GM12878 (cell line): ENCODE data around the gene BMAL1. TPM values are rescaled to one million over a fixed set of nuclear protein-coding genes. Genes with fewer than 3 reads are reported as not detected.

ENCODE experiments used
- ATAC-seq: fragments of 200-7000 bp; cut with Tn5 transposase; 3 replicates; pipeline ENCODE4 v1.9.1; 2020; ENCODE audit warnings: mild to moderate bottlenecking, moderate library complexity
- BruUV-seq: library from RNA; stranded (reverse); fragments of 400-500 nt; replicated peaks from 2 replicates; lab custom pipeline; 2021; lab: Mats Ljungman, UMichigan
- CTCF ChIA-PET: fragments of 300-600 bp; sonication (Branson Sonifier 250); formaldehyde crosslinking; extraction: SDS; loops from one replicate; lab custom pipeline; 2021; ENCODE audit warnings: inconsistent platforms; lab: Yijun Ruan, JAX
- POLR2A ChIA-PET: fragments of 350-600 bp; formaldehyde crosslinking; extraction: SDS; loops from one replicate; lab custom pipeline; 2021; ENCODE audit warnings: inconsistent platforms; lab: Charles Lee
- RAD21 ChIA-PET: fragments of 300-600 bp; sonication (Branson Sonifier 250); formaldehyde crosslinking; loops from one replicate; lab custom pipeline; 2023; ENCODE audit warnings: antibody characterized with exemption; ENCODE audit not compliant: unreplicated experiment; lab: Charles Lee
- SMC1A ChIA-PET: fragments of 300-600 bp; sonication (Branson Sonifier 250); formaldehyde crosslinking; loops from one replicate; lab custom pipeline; 2023; ENCODE audit not compliant: unreplicated experiment, uncharacterized antibody; lab: Charles Lee
- DNase-seq: peaks from one replicate; pipeline ENCODE4 v3.0.0-alpha.2; 2011; ENCODE audit warnings: low read depth, low spot score
- FAIRE-seq: peaks from 3 replicates; lab custom pipeline; 2011; peaks lifted over from hg19 to GRCh38; lab: Jason Lieb, UNC
- H2AFZ ChIP-seq: 2 replicates; pipeline ENCODE4 v1.6.0; 2011; ENCODE audit warnings: low read depth, low read length, control low read depth; ENCODE audit not compliant: control insufficient read depth
- H3K27ac ChIP-seq: 2 replicates; pipeline ENCODE4 v1.5.1; 2011; ENCODE audit warnings: control low read depth; ENCODE audit not compliant: control insufficient read depth, insufficient read depth
- H3K27me3 ChIP-seq, 2 experiments: replicated peaks in 1 of 2; 2 replicates each; pipeline versions ENCODE4 v1.6.0 to v1.6.1; 2011; ENCODE audit warnings: low read length in 1 of 2; ENCODE audit not compliant: control insufficient read depth in 2 of 2, insufficient read depth in 2 of 2
- H3K36me3 ChIP-seq, 2 experiments: 2 replicates each; pipeline ENCODE4 v1.5.1; 2011; ENCODE audit warnings: low read length in 1 of 2; ENCODE audit not compliant: control insufficient read depth in 2 of 2, insufficient read depth in 2 of 2
- H3K4me1 ChIP-seq: 2 replicates; pipeline ENCODE4 v1.6.1; 2011; ENCODE audit warnings: mild to moderate bottlenecking, low read length, moderate library complexity, mixed read lengths; ENCODE audit not compliant: control insufficient read depth, insufficient read depth
- H3K4me2 ChIP-seq: 2 replicates; pipeline ENCODE4 v1.6.0; 2011; ENCODE audit warnings: control low read depth; ENCODE audit not compliant: control insufficient read depth, insufficient read depth
- H3K4me3 ChIP-seq: fragments of 200-600 bp; sonication (generic); 2 replicates; pipeline ENCODE4 v1.5.1; 2016
- H3K79me2 ChIP-seq: 2 replicates; pipeline ENCODE4 v1.6.0; 2011; ENCODE audit warnings: low read length; ENCODE audit not compliant: control insufficient read depth, insufficient read depth
- H3K9ac ChIP-seq: 2 replicates; pipeline ENCODE4 v1.8.0; 2011; ENCODE audit warnings: low read length, control low read depth, mixed read lengths; ENCODE audit not compliant: control insufficient read depth, insufficient read depth
- H3K9me3 ChIP-seq: replicated peaks from 3 replicates; pipeline ENCODE4 v1.5.1; 2011; ENCODE audit warnings: mild to moderate bottlenecking, low read length; ENCODE audit not compliant: control insufficient read depth, insufficient read depth
- H4K20me1 ChIP-seq: 2 replicates; pipeline ENCODE4 v1.6.0; 2011; ENCODE audit not compliant: control insufficient read depth, insufficient read depth
- BRCA1 ChIP-seq: IDR thresholded peaks from 2 replicates; pipeline ENCODE4 v1.6.1; 2011; ENCODE audit warnings: low read depth, low read length, improper control_type of control experiment
- CHD4 ChIP-seq: fragments of 200-600 bp; sonication (generic); IDR thresholded peaks from 2 replicates; pipeline ENCODE4 v1.6.1; 2016; ENCODE audit warnings: mild to moderate bottlenecking
- DPF2 ChIP-seq: fragments of 450-650 bp; IDR thresholded peaks from 2 replicates; pipeline ENCODE4 v1.6.1; 2017; ENCODE audit warnings: mild to moderate bottlenecking
- GABPA ChIP-seq: IDR thresholded peaks from 2 replicates; pipeline ENCODE4 v1.6.1; 2014; ENCODE audit warnings: antibody characterized with exemption, low read depth, mild to moderate bottlenecking, inconsistent platforms
- IKZF1 ChIP-seq: fragments of 450-650 bp; conservative IDR thresholded peaks from 2 replicates; pipeline ENCODE4 v1.6.1; 2017; ENCODE audit warnings: antibody characterized with exemption, mild to moderate bottlenecking
- MXI1 ChIP-seq: fragments of 150-350 bp; IDR thresholded peaks from 2 replicates; pipeline ENCODE4 v1.6.1; 2011; ENCODE audit warnings: low read depth, mild to moderate bottlenecking, inconsistent platforms, low read length, improper control_type of control experiment
- NFXL1 ChIP-seq: fragments of 450-650 bp; IDR thresholded peaks from 2 replicates; pipeline ENCODE4 v1.6.1; 2017; ENCODE audit warnings: antibody characterized with exemption, mild to moderate bottlenecking, borderline replicate concordance
- PML ChIP-seq: IDR thresholded peaks from 2 replicates; pipeline ENCODE4 v1.6.1; 2012; ENCODE audit warnings: low read length, inconsistent platforms
- REST ChIP-seq: IDR thresholded peaks from 2 replicates; pipeline ENCODE4 v1.6.1; 2012; ENCODE audit warnings: mild to moderate bottlenecking, low read depth, low read length
- SIN3A ChIP-seq: IDR thresholded peaks from 2 replicates; pipeline ENCODE4 v1.6.1; 2012; ENCODE audit warnings: low read depth, low read length, improper control_type of control experiment
- SMARCA5 ChIP-seq: fragments of 450-650 bp; IDR thresholded peaks from 2 replicates; pipeline ENCODE4 v1.6.1; 2017; ENCODE audit warnings: mild to moderate bottlenecking
- SMC3 ChIP-seq: IDR thresholded peaks from 2 replicates; pipeline ENCODE4 v1.6.1; 2011; ENCODE audit warnings: low read length, improper control_type of control experiment, borderline replicate concordance
- SPI1 ChIP-seq: IDR thresholded peaks from 2 replicates; pipeline ENCODE4 v1.6.1; 2011; ENCODE audit warnings: low read depth, mild to moderate bottlenecking, low read length, moderate library complexity, borderline replicate concordance; ENCODE audit not compliant: insufficient read depth
- TARDBP ChIP-seq: IDR thresholded peaks from 2 replicates; pipeline ENCODE4 v1.6.1; 2016; ENCODE audit warnings: borderline replicate concordance
- TBL1XR1 ChIP-seq: IDR thresholded peaks from 2 replicates; pipeline ENCODE4 v1.6.1; 2012; ENCODE audit warnings: low read depth, low read length, improper control_type of control experiment
- TCF3 ChIP-seq: IDR thresholded peaks from 2 replicates; pipeline ENCODE4 v1.6.1; 2012; ENCODE audit warnings: low read depth, mild to moderate bottlenecking, low read length, borderline replicate concordance; ENCODE audit not compliant: insufficient read depth
- WGBS: methylation state at CpG from one replicate; pipeline ENCODE4 v1.1.6; 2016; ENCODE audit warnings: low lambda C conversion rate; ENCODE audit not compliant: insufficient replicate concordance, insufficient coverage; ENCODE audit errors: missing lambda C conversion rate; 5-methylcytosine and 5-hydroxymethylcytosine counted together
- in situ Hi-C: fragments of 300-500 bp; cut with MboI; formaldehyde crosslinking; loops from 9 replicates; pipeline ENCODE4 v1.14.3; 2018; ENCODE audit warnings: mixed read lengths
- intact Hi-C: fragments of 100-400 bp; cut with micrococcal nuclease; formaldehyde crosslinking; loops from one replicate; pipeline ENCODE4 v1.14.2; 2022; ENCODE audit not compliant: unreplicated experiment
- polyA plus RNA-seq, 11 experiments: library from polyadenylated mRNA; depleted of rRNA in 4 of 11; unstranded in 6 of 11; stranded (reverse) in 5 of 11; fragments of >200 nt; fragmentation: Nextera tagmentation in 4 of 11; fragmentation: Illumina TruSeq in 1 of 11; extraction: Ambion mirVana in 4 of 11; extraction: Trizol in 1 of 11; gene quantifications; 1 replicate in 1 of 11; 2 replicates in 10 of 11; pipeline versions ENCODE4 v1.2.1 to v1.2.3, GENCODE V29; 2011 to 2016; ENCODE audit warnings: inconsistent platforms in 2 of 11, missing spikeins in 2 of 11, low read depth in 1 of 11
- total RNA-seq, 4 experiments: library from RNA; depleted of rRNA in 3 of 4; stranded (reverse); fragments of >200 nt in 3 of 4; fragmentation: Illumina TruSeq in 1 of 4; extraction: Trizol in 1 of 4; gene quantifications; 2 replicates each; pipeline versions ENCODE4 v1.2.1 to v1.2.3, GENCODE V29; 2013 to 2021
- TF ChIP-seq, protein P1 (sequence below): IDR thresholded peaks from 2 replicates; pipeline ENCODE4 v1.6.1; 2012; ENCODE audit warnings: improper control_type of control experiment, low read depth, low read length; ENCODE audit not compliant: insufficient replicate concordance

The BMAL1 gene
- total and polyA plus RNA-seq, 10 of the 15 experiments (the other 5 are each of a cell fraction or from before 2014, with no cell fraction given): 3.5 to 40.6 (median 13.6) TPM

DNA sequence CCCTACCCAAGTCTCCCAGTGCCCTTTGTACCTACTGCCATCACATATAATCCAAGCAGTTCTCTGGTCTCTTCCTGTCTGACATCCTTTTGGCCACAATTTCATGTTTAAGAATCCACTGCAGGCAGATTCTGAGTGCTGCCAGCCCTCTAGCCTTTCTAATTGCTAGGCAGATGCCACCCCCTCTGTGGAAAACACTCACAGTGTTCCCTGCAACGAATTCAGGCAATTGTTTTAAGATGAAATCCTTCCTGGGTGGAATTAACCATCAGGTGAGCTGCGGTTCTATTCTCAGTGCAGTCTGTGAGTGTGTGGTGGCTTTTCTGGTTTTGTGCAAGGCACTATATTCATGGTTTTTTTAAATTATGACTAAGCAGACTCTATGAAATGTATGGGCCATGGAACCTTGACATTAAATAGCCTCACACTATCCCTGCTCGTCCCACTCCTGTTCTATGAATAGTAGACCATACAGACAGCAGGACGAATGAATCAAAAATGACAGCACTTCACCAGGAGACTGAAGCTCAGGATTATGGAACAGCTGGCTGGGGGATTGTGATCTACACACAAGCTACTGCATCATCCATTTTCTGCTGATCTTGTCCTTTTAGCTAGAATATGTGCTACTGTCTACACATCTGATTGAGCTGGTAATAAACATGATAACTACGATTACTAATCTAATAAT is 29.8 kb upstream of the BMAL1 start:
- Histone ChIP-seq H3K27me3 (peaks cover 0 to 3% of the 10 kb centered on the region in 2 experiments), H3K9ac (no peak overlapping the region), H3K4me3 (no peak overlapping the region), H3K36me3 (no peaks in the 10 kb centered on the region), H4K20me1 (no peaks in the 10 kb centered on the region), H3K4me1 (no peaks in the 10 kb centered on the region), H3K9me3 (no peaks in the 10 kb centered on the region), H3K79me2 (no peaks in the 10 kb centered on the region), H3K27ac (no peak overlapping the region)
- BruUV-seq: no TSS peak
- intact Hi-C loops: no loop called here
- CTCF ChIA-PET: interaction anchor here (0.5 to 13.8 kb wide), 15 partner anchors 9 to 136 kb away, joined by 3 to 253 read pairs (median 4); no protein-coding TSS in a partner anchor
- WGBS: 19% methylated on average over 5 of the region's 5 CpGs
- POLR2A ChIA-PET: no interaction called here
- SMC1A ChIA-PET: interaction anchor here (0.8 to 7.2 kb wide), 14 partner anchors 8 to 99 kb away, joined by 3 to 132 read pairs (median 4); no protein-coding TSS in a partner anchor
- TF ChIP-seq BRCA1 (no peak), SPI1 (no peak), TBL1XR1 (no peak), REST (no peak), TARDBP (no peak), CHD4 (no peak), SMC3 (no peak), DPF2 (no peak), SIN3A (no peak), SMARCA5 (no peak), TCF3 (no peak), MXI1 (no peak), GABPA (no peak), NFXL1 (no peak), IKZF1 (no peak), PML (no peak)
- TF ChIP-seq, protein P1, sequence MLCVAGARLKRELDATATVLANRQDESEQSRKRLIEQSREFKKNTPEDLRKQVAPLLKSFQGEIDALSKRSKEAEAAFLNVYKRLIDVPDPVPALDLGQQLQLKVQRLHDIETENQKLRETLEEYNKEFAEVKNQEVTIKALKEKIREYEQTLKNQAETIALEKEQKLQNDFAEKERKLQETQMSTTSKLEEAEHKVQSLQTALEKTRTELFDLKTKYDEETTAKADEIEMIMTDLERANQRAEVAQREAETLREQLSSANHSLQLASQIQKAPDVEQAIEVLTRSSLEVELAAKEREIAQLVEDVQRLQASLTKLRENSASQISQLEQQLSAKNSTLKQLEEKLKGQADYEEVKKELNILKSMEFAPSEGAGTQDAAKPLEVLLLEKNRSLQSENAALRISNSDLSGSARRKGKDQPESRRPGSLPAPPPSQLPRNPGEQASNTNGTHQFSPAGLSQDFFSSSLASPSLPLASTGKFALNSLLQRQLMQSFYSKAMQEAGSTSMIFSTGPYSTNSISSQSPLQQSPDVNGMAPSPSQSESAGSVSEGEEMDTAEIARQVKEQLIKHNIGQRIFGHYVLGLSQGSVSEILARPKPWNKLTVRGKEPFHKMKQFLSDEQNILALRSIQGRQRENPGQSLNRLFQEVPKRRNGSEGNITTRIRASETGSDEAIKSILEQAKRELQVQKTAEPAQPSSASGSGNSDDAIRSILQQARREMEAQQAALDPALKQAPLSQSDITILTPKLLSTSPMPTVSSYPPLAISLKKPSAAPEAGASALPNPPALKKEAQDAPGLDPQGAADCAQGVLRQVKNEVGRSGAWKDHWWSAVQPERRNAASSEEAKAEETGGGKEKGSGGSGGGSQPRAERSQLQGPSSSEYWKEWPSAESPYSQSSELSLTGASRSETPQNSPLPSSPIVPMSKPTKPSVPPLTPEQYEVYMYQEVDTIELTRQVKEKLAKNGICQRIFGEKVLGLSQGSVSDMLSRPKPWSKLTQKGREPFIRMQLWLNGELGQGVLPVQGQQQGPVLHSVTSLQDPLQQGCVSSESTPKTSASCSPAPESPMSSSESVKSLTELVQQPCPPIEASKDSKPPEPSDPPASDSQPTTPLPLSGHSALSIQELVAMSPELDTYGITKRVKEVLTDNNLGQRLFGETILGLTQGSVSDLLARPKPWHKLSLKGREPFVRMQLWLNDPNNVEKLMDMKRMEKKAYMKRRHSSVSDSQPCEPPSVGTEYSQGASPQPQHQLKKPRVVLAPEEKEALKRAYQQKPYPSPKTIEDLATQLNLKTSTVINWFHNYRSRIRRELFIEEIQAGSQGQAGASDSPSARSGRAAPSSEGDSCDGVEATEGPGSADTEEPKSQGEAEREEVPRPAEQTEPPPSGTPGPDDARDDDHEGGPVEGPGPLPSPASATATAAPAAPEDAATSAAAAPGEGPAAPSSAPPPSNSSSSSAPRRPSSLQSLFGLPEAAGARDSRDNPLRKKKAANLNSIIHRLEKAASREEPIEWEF: no peak
- TF ChIP-seq, all 136 proteins: peak for 0
- Histone ChIP-seq H3K4me2 (no peak overlapping the region), H2AFZ (no peak overlapping the region)
- FAIRE-seq (no peak), DNase-seq (no peak), ATAC-seq (no peak)
- RAD21 ChIA-PET: interaction anchor here (0.6 to 11.4 kb wide), 4 partner anchors 9 to 925 kb away, joined by 3 to 171 read pairs (median 4); no protein-coding TSS in a partner anchor
- in situ Hi-C loops: no loop called here
